Measurements from ENCODE around the gene BPIFB2. TPM values are rescaled to one million over a fixed set of nuclear protein-coding genes. Genes with fewer than 3 reads are reported as not detected.

Gene BPIFB2
- polyA plus RNA-seq, 1 donor: not detected

DNA sequence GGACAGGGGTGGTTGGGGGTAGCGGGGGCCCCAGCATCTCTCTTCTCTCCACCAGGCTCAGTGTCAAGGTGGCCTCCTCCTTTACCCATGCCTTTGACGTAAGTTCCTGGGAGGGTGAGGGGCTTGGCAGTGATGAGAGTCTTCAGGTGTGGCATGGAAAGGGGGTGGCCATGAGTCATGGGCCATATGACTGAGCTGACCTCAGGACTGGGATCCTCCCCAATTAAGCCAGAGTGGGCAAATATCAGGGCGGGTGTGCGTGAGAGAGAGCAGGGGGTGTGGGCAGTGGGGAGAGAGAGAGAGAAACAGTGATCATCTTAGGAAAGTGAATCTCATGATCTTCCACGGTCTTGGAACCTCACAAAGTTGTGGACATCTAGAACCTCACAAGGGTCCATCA is 63.7 kb downstream of the BPIFB2 start:
- no peak for DNase-seq

DNA sequence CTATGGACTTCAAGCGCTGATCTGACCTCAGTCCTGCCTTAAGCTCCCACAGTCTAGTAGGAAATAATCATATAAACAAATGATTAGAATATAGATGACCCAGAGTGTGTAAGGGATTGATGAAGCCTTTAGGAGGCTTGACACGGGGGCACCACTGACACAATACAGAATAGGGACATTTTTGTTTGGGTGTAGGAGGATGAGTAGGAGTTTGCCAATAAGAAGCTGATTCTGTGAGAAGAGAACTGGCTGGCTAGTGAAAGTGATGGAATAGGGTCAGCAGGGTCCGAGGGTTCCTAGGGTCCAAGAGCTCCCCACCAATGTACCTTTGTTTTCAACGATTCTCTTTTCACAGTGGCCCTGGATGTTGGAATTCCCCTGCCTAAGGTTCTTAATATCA is 64.9 kb downstream of the BPIFB2 start:
- no peak for DNase-seq

DNA sequence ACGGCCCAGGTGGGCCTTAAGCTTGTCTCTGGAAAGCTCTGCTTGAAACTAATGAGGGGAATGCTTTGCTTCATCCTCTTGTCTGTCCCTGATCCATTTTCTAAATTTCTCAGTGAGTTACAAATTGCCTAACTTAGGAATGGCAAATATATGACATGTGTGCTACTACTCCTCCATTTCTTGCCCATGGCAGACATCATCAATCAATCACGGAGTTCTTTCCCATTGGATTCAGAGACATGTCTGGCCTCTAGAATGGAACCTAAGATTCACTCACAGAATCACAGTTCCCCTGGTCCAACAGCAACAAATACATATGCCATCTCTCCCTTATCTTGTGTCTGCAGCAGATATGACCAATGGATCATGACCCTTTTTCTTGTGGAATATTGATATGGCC is 65.3 kb downstream of the BPIFB2 start:
- DNase-seq: no peak

Other genes with a start within 250 kb of the BPIFB2 start
- 5.0 TPM for gene DNMT3B, start 245.3 kb upstream of the BPIFB2 start, polyA plus RNA-seq (ENCODE audit: insufficient read length)
- 128 TPM for gene MAPRE1, start 187.8 kb upstream of the BPIFB2 start, polyA plus RNA-seq (ENCODE audit: insufficient read length)
- 0.15 TPM for gene EFCAB8, start 148.8 kb upstream of the BPIFB2 start, polyA plus RNA-seq (ENCODE audit: insufficient read length)
- not detected for gene SUN5, start 3.3 kb upstream of the BPIFB2 start, polyA plus RNA-seq (ENCODE audit: insufficient read length)
- gene BPIFB6, start 23.9 kb downstream of the BPIFB2 start, polyA plus RNA-seq (ENCODE audit: insufficient read length): not detected
- not detected for gene BPIFB3, start 46.2 kb downstream of the BPIFB2 start, polyA plus RNA-seq (ENCODE audit: insufficient read length)
- 0.23 TPM for gene BPIFB4, start 71.9 kb downstream of the BPIFB2 start, polyA plus RNA-seq (ENCODE audit: insufficient read length)
- not detected for gene BPIFA2, start 160.5 kb downstream of the BPIFB2 start, polyA plus RNA-seq (ENCODE audit: insufficient read length)
- not detected for gene BPIFA3, start 209.6 kb downstream of the BPIFB2 start, polyA plus RNA-seq (ENCODE audit: insufficient read length)
- not detected for gene BPIFA1, start 228.3 kb downstream of the BPIFB2 start, polyA plus RNA-seq (ENCODE audit: insufficient read length)